Measurements from ENCODE around the gene MEF2C. TPM values are rescaled to one million over a fixed set of nuclear protein-coding genes. Genes with fewer than 3 reads are reported as not detected.

MEF2C gene
- total RNA-seq, 1 experiment from 2014 or later = 13.0 TPM

DNA sequence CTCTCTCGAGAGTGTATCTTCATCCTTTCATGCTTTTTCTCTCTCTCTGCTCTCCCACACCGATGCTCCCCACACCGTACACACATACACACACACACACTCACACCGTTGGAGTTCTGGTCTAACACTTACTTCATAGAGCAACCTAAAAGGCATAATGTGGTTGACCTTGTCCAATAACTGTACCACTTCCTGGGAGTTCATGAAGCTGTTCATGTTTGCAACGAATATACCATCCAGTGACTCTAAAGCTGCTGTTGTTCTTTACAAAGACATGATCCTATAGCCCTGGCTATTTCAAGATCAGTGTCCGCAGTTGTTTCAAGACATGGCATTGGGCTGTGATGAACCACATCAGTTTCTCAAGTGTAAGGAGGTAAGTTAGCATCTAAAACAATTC lies 10.0 kb downstream of the MEF2C start:
- no TSS peak for BruUV-seq (replicated peaks)
- Histone ChIP-seq H3K9ac (ENCODE audit: low read length) (no peak overlapping the region), H4K20me1 (ENCODE audit: insufficient read depth) (no peaks in the 10 kb centered on the region), H3K9me2 (ENCODE audit: insufficient read depth) (no peaks in the 10 kb centered on the region), H3K27ac (ENCODE audit: low read depth, low read length) (no peak overlapping the region), H3K36me3 (ENCODE audit: control insufficient read depth in 1 of 2, insufficient read depth in 2 of 2, low read length in 2 of 2) (no peaks in the 10 kb centered on the region), H3K4me3 (replicated peaks in 1 of 2; ENCODE audit: low read depth in 1 of 2, low read length in 2 of 2) (no peak overlapping the region), H3K79me2 (ENCODE audit: insufficient read depth, low read length) (no peaks in the 10 kb centered on the region; the same call in 1 of the 2 replicates), H3K4me1 (ENCODE audit: control insufficient read depth in 1 of 2, insufficient read depth in 2 of 2, low read length in 2 of 2) (peaks cover 5% of the 10 kb centered on the region in 2 experiments), H3K27me3 (ENCODE audit: insufficient read depth, low read length) (no peaks in the 10 kb centered on the region), H2AFZ (ENCODE audit: low read depth, low read length, poor library complexity, severe bottlenecking) (no peak overlapping the region), H3K4me2 (ENCODE audit: low read length) (no peak overlapping the region), H3K9me3 (ENCODE audit: control insufficient read depth in 1 of 2, insufficient read depth in 1 of 2, low read depth in 1 of 2, low read length in 2 of 2) (no peaks in the 10 kb centered on the region)
- DNase-seq (ENCODE audit: low read depth, low spot score) (no peak), ATAC-seq (no peak)
- TF ChIP-seq ZFX (IDR thresholded peaks at IDR 0.05) (no peak), SIN3A (IDR thresholded peaks at IDR 0.05; ENCODE audit: low read depth) (no peak), POLR2A (IDR thresholded peaks at IDR 0.05; ENCODE audit: borderline replicate concordance, extremely low read depth, insufficient read depth, insufficient read length) (no peak), SRF (IDR thresholded peaks at IDR 0.05; ENCODE audit: low read depth) (no peak), ZNF274 (IDR thresholded peaks at IDR 0.05; ENCODE audit: low read depth, low read length) (no peak), SP1 (IDR thresholded peaks at IDR 0.05; ENCODE audit: low read depth) (no peak), FOSL1 (IDR thresholded peaks at IDR 0.05; ENCODE audit: low read depth) (no peak), CBX3 (IDR thresholded peaks at IDR 0.05; ENCODE audit: low read depth) (no peak), ELF1 (IDR thresholded peaks at IDR 0.05; ENCODE audit: borderline replicate concordance, low read depth) (no peak), ATF3 (IDR thresholded peaks at IDR 0.05) (no peak), CEBPB (IDR thresholded peaks at IDR 0.05; ENCODE audit: low read depth) (no peak), POLR2AphosphoS5 (IDR thresholded peaks at IDR 0.05; ENCODE audit: low read depth, low read length) (no peak), EZH2phosphoT487 (IDR thresholded peaks at IDR 0.05; ENCODE audit: borderline replicate concordance) (no peak), EZH2 (IDR thresholded peaks at IDR 0.05) (no peak), EGR1 (IDR thresholded peaks at IDR 0.05; ENCODE audit: low read depth) (no peak), ZBTB33 (IDR thresholded peaks at IDR 0.05; ENCODE audit: extremely low read depth, insufficient replicate concordance, low read length) (no peak), RAD21 (IDR thresholded peaks at IDR 0.05; ENCODE audit: low read depth) (no peak), TCF7L2 (IDR thresholded peaks at IDR 0.05; ENCODE audit: borderline replicate concordance, extremely low read depth, insufficient read depth, insufficient read length) (no peak)
- TF ChIP-seq, protein P1, sequence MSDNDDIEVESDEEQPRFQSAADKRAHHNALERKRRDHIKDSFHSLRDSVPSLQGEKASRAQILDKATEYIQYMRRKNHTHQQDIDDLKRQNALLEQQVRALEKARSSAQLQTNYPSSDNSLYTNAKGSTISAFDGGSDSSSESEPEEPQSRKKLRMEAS (IDR thresholded peaks at IDR 0.05) = no peak
- TF ChIP-seq, protein P2, sequence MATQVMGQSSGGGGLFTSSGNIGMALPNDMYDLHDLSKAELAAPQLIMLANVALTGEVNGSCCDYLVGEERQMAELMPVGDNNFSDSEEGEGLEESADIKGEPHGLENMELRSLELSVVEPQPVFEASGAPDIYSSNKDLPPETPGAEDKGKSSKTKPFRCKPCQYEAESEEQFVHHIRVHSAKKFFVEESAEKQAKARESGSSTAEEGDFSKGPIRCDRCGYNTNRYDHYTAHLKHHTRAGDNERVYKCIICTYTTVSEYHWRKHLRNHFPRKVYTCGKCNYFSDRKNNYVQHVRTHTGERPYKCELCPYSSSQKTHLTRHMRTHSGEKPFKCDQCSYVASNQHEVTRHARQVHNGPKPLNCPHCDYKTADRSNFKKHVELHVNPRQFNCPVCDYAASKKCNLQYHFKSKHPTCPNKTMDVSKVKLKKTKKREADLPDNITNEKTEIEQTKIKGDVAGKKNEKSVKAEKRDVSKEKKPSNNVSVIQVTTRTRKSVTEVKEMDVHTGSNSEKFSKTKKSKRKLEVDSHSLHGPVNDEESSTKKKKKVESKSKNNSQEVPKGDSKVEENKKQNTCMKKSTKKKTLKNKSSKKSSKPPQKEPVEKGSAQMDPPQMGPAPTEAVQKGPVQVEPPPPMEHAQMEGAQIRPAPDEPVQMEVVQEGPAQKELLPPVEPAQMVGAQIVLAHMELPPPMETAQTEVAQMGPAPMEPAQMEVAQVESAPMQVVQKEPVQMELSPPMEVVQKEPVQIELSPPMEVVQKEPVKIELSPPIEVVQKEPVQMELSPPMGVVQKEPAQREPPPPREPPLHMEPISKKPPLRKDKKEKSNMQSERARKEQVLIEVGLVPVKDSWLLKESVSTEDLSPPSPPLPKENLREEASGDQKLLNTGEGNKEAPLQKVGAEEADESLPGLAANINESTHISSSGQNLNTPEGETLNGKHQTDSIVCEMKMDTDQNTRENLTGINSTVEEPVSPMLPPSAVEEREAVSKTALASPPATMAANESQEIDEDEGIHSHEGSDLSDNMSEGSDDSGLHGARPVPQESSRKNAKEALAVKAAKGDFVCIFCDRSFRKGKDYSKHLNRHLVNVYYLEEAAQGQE (IDR thresholded peaks at IDR 0.05; ENCODE audit: low read depth) = no peak
- CTCF ChIA-PET = no interaction called here
- POLR2A ChIA-PET = interaction anchor here (0.9 kb wide), 1 partner anchor 10 kb away, joined by 3 read pairs; the partner anchor contains the start of gene MEF2C
- intact Hi-C loops (cut with micrococcal nuclease) = no loop called here
- RAD21 ChIA-PET (ENCODE audit: low non-redundant PET in 1 of 2, low total read pairs in 2 of 2, uncharacterized antibody in 2 of 2, unreplicated experiment in 2 of 2) = no interaction called here
